Type B pancreatic cell (in vitro differentiated cells): ENCODE results near the gene ACKR4. TPM values are rescaled to one million over a fixed set of nuclear protein-coding genes. Genes with fewer than 3 reads are reported as not detected.
"Not testable (repeated sequence)": the region's sequence is repeated elsewhere in the genome, so short reads cannot be mapped to it uniquely, and the experiment has no call there.

Source experiments
- DNase-seq: peaks from one replicate; pipeline ENCODE4 v3.0.0; 2021; ENCODE audit warnings: mixed read lengths; ENCODE audit not compliant: unreplicated experiment; ENCODE audit errors: extremely low spot score
- H3K27ac Mint-ChIP-seq: 2 replicates; pipeline ENCODE4 v1.8.0; 2021; ENCODE audit warnings: mild to moderate bottlenecking, mixed read lengths
- H3K27me3 Mint-ChIP-seq: 2 replicates; pipeline ENCODE4 v1.8.0; 2021; ENCODE audit warnings: mixed read lengths
- H3K36me3 Mint-ChIP-seq: 2 replicates; pipeline ENCODE4 v1.8.0; 2021; ENCODE audit warnings: mixed read lengths
- H3K4me1 Mint-ChIP-seq: one replicate; pipeline ENCODE4 v1.8.0; 2021; ENCODE audit warnings: mixed read lengths; ENCODE audit not compliant: unreplicated experiment
- H3K4me3 Mint-ChIP-seq: 2 replicates; pipeline ENCODE4 v1.8.0; 2021; ENCODE audit warnings: mild to moderate bottlenecking, mixed read lengths
- H3K9me3 Mint-ChIP-seq: 2 replicates; pipeline ENCODE4 v1.8.0; 2021; ENCODE audit warnings: mixed read lengths
- CTCF ChIP-seq: fragments of 200-600 bp; sonication (generic); conservative IDR thresholded peaks from 2 replicates; pipeline ENCODE4 v1.5.0; 2021; ENCODE audit warnings: antibody characterized with exemption, mild to moderate bottlenecking
- total RNA-seq: library from RNA; stranded (reverse); gene quantifications from 2 replicates; pipeline ENCODE4 v1.2.1, GENCODE V29; 2021; ENCODE audit warnings: low replicate concordance

Gene ACKR4
- total RNA-seq, 1 donor from 2014 or later, result 1.9 TPM

DNA sequence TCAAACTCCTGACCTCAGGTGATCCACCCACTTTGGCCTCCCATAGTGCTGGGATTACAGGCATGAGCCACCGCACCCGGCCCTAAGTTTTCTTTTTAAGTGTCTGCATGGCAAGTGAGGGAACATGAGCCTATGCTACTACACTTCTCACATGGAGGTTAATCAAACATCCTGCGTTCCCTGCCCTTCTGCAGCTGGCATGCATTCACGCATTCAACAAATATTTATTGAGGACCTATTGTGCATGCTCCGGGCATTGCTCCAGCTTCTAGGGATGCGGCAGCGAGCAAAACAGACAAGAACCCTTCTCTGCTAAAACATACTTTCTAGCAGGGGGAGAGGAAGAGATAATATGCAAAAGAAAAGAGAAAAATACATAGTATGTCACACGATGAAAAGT, 42.6 kb upstream of the ACKR4 start:
- H3K4me3 Mint-ChIP-seq, result no peak overlapping the region
- H3K27me3 Mint-ChIP-seq, result no peaks in the 10 kb centered on the region
- H3K9me3 Mint-ChIP-seq, result no peaks in the 10 kb centered on the region
- no peaks in the 10 kb centered on the region for H3K36me3 Mint-ChIP-seq
- TF ChIP-seq CTCF, result no peak
- no peak for DNase-seq
- no peak overlapping the region for H3K27ac Mint-ChIP-seq
- H3K4me1 Mint-ChIP-seq, result no peaks in the 10 kb centered on the region

DNA sequence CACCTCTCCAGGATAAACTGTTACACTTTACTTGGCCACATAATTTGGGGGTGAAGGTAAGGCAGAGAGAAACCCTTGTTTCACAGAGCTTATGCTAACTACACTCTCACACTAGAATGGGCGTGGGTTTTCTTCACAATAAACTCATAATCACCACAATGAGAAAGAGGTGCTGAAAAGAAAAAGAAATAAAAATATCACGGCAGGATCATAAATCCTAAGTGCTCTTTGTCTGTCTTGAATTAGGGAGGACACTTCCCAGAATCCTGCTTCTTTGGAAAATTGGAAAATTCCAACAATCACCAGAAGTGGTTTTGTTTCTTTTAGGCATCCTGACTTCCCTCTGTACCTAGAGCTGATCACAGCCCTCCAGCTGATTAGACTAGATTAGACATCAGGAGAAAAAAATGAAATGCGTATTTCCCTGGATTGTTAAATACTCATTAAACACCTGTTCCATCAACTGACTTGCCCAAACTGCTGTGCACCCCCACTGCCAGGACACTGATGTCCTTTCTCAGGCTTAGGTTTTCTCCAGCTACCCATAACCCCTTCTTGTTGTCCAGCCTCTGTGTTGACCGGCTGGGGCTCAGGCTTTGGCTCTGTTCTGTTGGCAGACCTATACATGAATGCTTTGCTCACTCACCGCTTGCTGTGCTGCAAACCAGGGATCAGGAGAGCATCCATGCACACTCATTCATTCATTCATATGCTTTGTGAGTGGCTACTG, 41.6 kb upstream of the ACKR4 start:
- no peaks in the 10 kb centered on the region for H3K9me3 Mint-ChIP-seq
- no peak overlapping the region for H3K4me3 Mint-ChIP-seq
- DNase-seq, result no peak
- no peak overlapping the region for H3K27ac Mint-ChIP-seq
- H3K36me3 Mint-ChIP-seq, result no peaks in the 10 kb centered on the region
- H3K4me1 Mint-ChIP-seq, result no peaks in the 10 kb centered on the region
- TF ChIP-seq CTCF, result no peak
- H3K27me3 Mint-ChIP-seq, result no peaks in the 10 kb centered on the region

DNA sequence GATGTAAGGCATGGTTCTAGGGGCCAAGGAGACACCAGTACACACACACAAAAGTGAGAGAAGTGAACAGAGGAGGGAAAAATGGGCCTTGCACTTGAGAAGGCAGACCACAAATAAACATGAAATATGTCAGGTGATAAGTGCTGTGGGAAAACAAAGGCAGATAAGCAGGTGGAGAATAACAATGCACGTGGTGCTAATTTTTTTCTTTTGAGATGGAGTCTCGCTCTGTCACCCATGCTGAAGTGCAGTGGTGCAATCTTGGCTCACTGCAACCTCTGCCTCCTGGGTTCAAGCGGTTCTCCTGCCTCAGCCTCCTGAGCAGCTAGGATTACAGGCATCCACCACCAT, 41.1 kb upstream of the ACKR4 start:
- H3K27ac Mint-ChIP-seq, H3K9me3 Mint-ChIP-seq, H3K27me3 Mint-ChIP-seq, DNase-seq, H3K36me3 Mint-ChIP-seq, H3K4me1 Mint-ChIP-seq, H3K4me3 Mint-ChIP-seq: not testable (repeated sequence)

GRCh38 chr3:132556508-132557159, 40.4 kb upstream of the ACKR4 start:
- H3K9me3 Mint-ChIP-seq, result no peaks in the 10 kb centered on the region
- no peaks in the 10 kb centered on the region for H3K36me3 Mint-ChIP-seq
- H3K4me3 Mint-ChIP-seq, result no peak overlapping the region
- TF ChIP-seq CTCF, result no peak
- no peaks in the 10 kb centered on the region for H3K4me1 Mint-ChIP-seq
- H3K27me3 Mint-ChIP-seq, result no peaks in the 10 kb centered on the region
- DNase-seq, result no peak
- no peak overlapping the region for H3K27ac Mint-ChIP-seq

- Mint-ChIP-seq H3K36me3 (peaks cover 4% of the 10 kb centered on the region), H3K9me3 (no peaks in the 10 kb centered on the region), H3K27ac (no peak overlapping the region), H3K4me3 (no peak overlapping the region), H3K4me1 (no peaks in the 10 kb centered on the region), H3K27me3 (no peaks in the 10 kb centered on the region)
- no peak for DNase-seq
- no peak for TF ChIP-seq CTCF
These were observed 36.1 kb upstream of the ACKR4 start for GRCh38 chr3:132561003-132561402.

DNA sequence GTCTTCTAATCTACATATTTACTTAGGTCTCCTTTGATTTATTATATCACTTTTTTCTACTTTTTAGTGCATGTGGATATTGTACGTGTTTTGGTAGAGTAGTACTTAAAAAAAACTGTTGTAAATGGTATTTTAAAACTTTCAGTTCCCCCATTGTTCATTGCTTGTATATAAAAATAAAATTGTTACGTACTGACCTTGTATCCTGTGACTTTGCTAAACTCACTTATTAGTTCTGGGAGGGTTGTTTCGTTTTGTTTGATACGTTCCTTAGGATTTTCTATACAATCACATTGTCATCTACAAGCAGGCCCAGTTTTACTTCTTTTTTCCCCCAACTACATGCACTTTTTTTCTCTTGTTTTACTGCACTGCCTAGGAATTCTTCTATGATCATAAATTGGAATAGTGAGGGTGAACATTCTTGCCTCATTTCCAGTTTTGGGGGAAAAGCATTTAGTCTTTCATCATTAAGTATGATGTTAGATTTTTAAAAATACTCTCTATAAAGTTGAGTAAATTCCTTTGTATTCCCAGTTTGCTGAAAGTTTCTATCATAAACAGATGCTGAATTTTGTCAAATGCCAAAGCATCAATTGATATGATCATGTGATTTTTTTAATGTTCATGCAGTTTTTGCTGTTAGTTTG, 33.5 kb upstream of the ACKR4 start:
- DNase-seq, result no peak
- Mint-ChIP-seq H3K4me1 (no peaks in the 10 kb centered on the region), H3K4me3 (no peak overlapping the region), H3K36me3 (peaks cover 8% of the 10 kb centered on the region), H3K27ac (no peak overlapping the region), H3K9me3 (no peaks in the 10 kb centered on the region), H3K27me3 (no peaks in the 10 kb centered on the region)
- no peak for TF ChIP-seq CTCF
